HUES6 (cell line): Measurements from ENCODE around the gene SCGB1C2.

Experiments used
- H3K27ac ChIP-seq: 2 replicates; pipeline ENCODE4 v1.7.0; 2013; ENCODE audit warnings: low read depth, mild to moderate bottlenecking, low read length, inconsistent platforms
- H3K27me3 ChIP-seq: 2 replicates; pipeline ENCODE4 v1.6.1; 2013; ENCODE audit warnings: low read length; ENCODE audit not compliant: control insufficient read depth, insufficient read depth
- H3K36me3 ChIP-seq: 2 replicates; pipeline ENCODE4 v1.6.1; 2013; ENCODE audit warnings: low read length; ENCODE audit not compliant: control insufficient read depth, insufficient read depth
- H3K4me1 ChIP-seq: 2 replicates; pipeline ENCODE4 v1.6.1; 2013; ENCODE audit warnings: low read length; ENCODE audit not compliant: control insufficient read depth, insufficient read depth
- H3K4me3 ChIP-seq: 2 replicates; pipeline ENCODE4 v1.5.1; 2013; ENCODE audit warnings: low read depth, low read length
- H3K9ac ChIP-seq: one replicate; pipeline ENCODE4 v1.6.1; 2013; ENCODE audit warnings: mild to moderate bottlenecking, low read length
- H3K9me3 ChIP-seq: 2 replicates; pipeline ENCODE4 v1.6.1; 2013; ENCODE audit warnings: low read depth, low read length; ENCODE audit not compliant: control insufficient read depth, insufficient read depth

Gene SCGB1C2

GRCh38 chr17:142876-143784 lies 5.8 kb downstream of the SCGB1C2 start:
- H3K4me1 ChIP-seq = no peaks in the 10 kb centered on the region
- H3K4me3 ChIP-seq = no peak overlapping the region
- H3K36me3 ChIP-seq = no peaks in the 10 kb centered on the region
- H3K9ac ChIP-seq = no peak overlapping the region
- H3K27ac ChIP-seq = no peak overlapping the region
- no peaks in the 10 kb centered on the region; the same call in 1 of the 2 replicates for H3K27me3 ChIP-seq
- no peaks in the 10 kb centered on the region; the same call in 1 of the 2 replicates for H3K9me3 ChIP-seq

GRCh38 chr17:143785-144281 lies 6.5 kb downstream of the SCGB1C2 start:
- no peak overlapping the region for H3K9ac ChIP-seq
- no peaks in the 10 kb centered on the region; the same call in 1 of the 2 replicates for H3K27me3 ChIP-seq
- H3K36me3 ChIP-seq = no peaks in the 10 kb centered on the region
- H3K4me3 ChIP-seq = no peak overlapping the region
- H3K9me3 ChIP-seq = no peaks in the 10 kb centered on the region; the same call in 1 of the 2 replicates
- no peaks in the 10 kb centered on the region for H3K4me1 ChIP-seq
- H3K27ac ChIP-seq = no peak overlapping the region

- Histone ChIP-seq H3K9me3 (no peaks in the 10 kb centered on the region; the same call in 1 of the 2 replicates), H3K27me3 (no peaks in the 10 kb centered on the region; the same call in 1 of the 2 replicates), H3K36me3 (no peaks in the 10 kb centered on the region), H3K4me1 (no peaks in the 10 kb centered on the region), H3K9ac (no peak overlapping the region), H3K4me3 (no peak overlapping the region), H3K27ac (no peak overlapping the region)
These were observed 7.7 kb downstream of the SCGB1C2 start for GRCh38 chr17:144936-145670.

- Histone ChIP-seq H3K4me1 (no peaks in the 10 kb centered on the region), H3K4me3 (no peak overlapping the region), H3K9ac (no peak overlapping the region), H3K27ac (no peak overlapping the region), H3K27me3 (no peaks in the 10 kb centered on the region; the same call in 1 of the 2 replicates), H3K9me3 (no peaks in the 10 kb centered on the region; the same call in 1 of the 2 replicates), H3K36me3 (no peaks in the 10 kb centered on the region)
These were observed 8.5 kb downstream of the SCGB1C2 start for GRCh38 chr17:145671-146541.

GRCh38 chr17:146546-146945 lies 9.2 kb downstream of the SCGB1C2 start:
- no peak overlapping the region for H3K27ac ChIP-seq
- no peak overlapping the region for H3K9ac ChIP-seq
- H3K4me3 ChIP-seq = no peak overlapping the region
- H3K27me3 ChIP-seq = no peaks in the 10 kb centered on the region; the same call in 1 of the 2 replicates
- H3K9me3 ChIP-seq = no peaks in the 10 kb centered on the region; the same call in 1 of the 2 replicates
- H3K36me3 ChIP-seq = no peaks in the 10 kb centered on the region
- no peaks in the 10 kb centered on the region for H3K4me1 ChIP-seq

GRCh38 chr17:146983-147761 lies 9.8 kb downstream of the SCGB1C2 start:
- Histone ChIP-seq H3K4me1 (no peaks in the 10 kb centered on the region), H3K4me3 (no peak overlapping the region), H3K36me3 (no peaks in the 10 kb centered on the region), H3K27ac (no peak overlapping the region), H3K9ac (no peak overlapping the region), H3K27me3 (no peaks in the 10 kb centered on the region; the same call in 1 of the 2 replicates), H3K9me3 (no peaks in the 10 kb centered on the region; the same call in 1 of the 2 replicates)

GRCh38 chr17:147796-148740 lies 10.7 kb downstream of the SCGB1C2 start:
- H3K4me1 ChIP-seq = no peaks in the 10 kb centered on the region
- H3K36me3 ChIP-seq = no peaks in the 10 kb centered on the region
- H3K4me3 ChIP-seq = no peak overlapping the region
- no peaks in the 10 kb centered on the region for H3K9me3 ChIP-seq
- H3K9ac ChIP-seq = no peak overlapping the region
- no peaks in the 10 kb centered on the region; the same call in 1 of the 2 replicates for H3K27me3 ChIP-seq
- no peak overlapping the region for H3K27ac ChIP-seq

GRCh38 chr17:148757-149156 lies 11.4 kb downstream of the SCGB1C2 start:
- no peak overlapping the region for H3K9ac ChIP-seq
- H3K9me3 ChIP-seq = no peaks in the 10 kb centered on the region
- H3K27ac ChIP-seq = no peak overlapping the region
- H3K4me3 ChIP-seq = no peak overlapping the region
- H3K4me1 ChIP-seq = no peaks in the 10 kb centered on the region
- no peaks in the 10 kb centered on the region for H3K27me3 ChIP-seq
- no peaks in the 10 kb centered on the region for H3K36me3 ChIP-seq

GRCh38 chr17:149231-149630 lies 11.9 kb downstream of the SCGB1C2 start:
- Histone ChIP-seq H3K4me1 (no peaks in the 10 kb centered on the region), H3K9me3 (no peaks in the 10 kb centered on the region), H3K36me3 (no peaks in the 10 kb centered on the region), H3K27me3 (no peaks in the 10 kb centered on the region), H3K27ac (no peak overlapping the region), H3K9ac (no peak overlapping the region), H3K4me3 (no peak overlapping the region)
